Measurements from ENCODE around the gene ZDHHC14.

Gene ZDHHC14

GRCh38 chr6:157607317-157608109 lies 226.5 kb downstream of the ZDHHC14 start:
- no peak for DNase-seq

GRCh38 chr6:157608221-157609075 lies 227.5 kb downstream of the ZDHHC14 start:
- no peak for DNase-seq

DNA sequence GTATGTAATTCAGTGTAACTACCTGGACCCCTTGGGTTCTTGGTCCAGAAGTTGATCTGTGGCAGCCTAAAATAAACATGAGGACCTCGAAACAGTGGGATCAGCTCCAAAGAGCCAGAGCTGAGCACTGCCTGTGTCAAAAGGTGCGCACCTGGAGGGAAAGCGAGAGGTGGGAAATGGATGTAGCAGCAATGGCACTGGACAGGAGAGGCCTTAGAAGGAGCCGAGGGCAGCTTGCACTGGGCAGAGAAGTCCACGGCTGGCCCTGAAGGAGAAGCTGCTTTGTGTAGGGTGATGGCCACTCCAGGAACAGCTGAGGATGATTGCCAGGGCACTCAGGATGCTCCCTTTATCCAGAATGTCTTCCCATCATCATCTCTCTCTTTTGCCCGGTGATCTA lies 228.1 kb downstream of the ZDHHC14 start:
- no peak for DNase-seq

DNA sequence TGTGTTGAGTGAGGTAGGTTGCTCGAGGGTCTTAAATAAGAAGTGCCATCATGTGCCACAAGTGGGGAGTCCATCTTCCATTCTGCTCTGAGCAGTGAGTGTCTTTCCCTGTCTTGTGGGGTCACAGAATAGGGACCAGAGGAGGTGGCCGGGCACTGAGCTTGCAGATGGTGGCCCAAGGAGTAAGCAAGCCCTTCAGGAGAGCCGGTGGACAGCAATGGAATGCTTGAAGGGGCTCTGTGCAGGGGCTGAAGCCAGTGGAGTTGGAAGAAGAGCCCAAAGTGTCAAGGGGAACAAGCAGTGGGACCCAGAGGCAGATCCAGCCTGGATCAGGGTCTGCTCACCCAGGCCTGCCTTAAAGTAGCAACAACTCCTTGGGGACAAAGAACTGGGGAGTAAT lies 228.6 kb downstream of the ZDHHC14 start:
- no peak for DNase-seq

- DNase-seq: no peak
These were observed 229.5 kb downstream of the ZDHHC14 start for GRCh38 chr6:157610451-157610999.

DNA sequence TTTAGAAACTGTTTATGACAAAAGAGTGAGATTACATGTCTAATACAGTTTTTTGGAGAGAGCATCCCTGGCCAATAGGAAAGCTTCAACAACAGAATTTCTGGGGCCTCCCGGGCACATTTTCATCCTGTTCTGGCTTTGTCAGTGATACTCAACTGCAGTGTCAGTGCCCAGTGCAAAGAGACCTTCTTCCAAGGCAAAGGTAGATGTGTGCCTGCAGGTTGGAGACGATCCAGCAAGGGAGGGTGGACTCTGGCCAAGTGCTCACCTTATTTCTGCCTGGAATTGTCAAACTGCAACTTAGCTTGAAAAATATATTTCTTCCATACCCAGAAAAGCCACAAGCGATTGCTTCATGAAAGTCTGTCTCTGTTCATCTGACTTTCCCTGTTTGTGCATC lies 230.4 kb downstream of the ZDHHC14 start:
- no peak for DNase-seq

DNA sequence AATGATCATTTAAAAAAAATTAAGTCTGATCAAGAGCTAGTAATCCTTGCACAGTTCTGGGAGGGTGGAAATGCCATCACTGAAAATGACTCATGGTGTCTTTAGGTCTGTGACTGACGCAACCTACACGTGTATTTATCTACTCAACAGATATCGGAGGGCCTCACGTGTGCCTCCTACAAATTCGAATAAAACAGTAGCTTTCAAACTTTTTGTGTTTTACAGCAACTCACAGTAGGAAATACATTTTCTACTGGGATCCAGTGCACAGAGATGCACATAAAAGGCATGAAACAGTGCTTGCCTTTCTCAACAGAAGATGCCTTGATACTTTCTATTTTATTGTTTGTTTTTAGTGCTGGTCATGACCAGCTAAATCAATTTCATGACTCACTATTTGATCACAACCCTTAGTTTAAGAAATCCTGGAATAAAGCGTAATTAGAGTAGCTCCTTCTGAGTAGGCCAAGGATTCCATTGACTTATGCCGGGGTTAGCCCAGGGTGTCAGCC lies 232.1 kb downstream of the ZDHHC14 start:
- DNase-seq: peak; percentile 13

- DNase-seq: peak; percentile 47
These were observed 233.1 kb downstream of the ZDHHC14 start for GRCh38 chr6:157614026-157614568.

- peak; percentile 11 for DNase-seq
These were observed 234.4 kb downstream of the ZDHHC14 start for GRCh38 chr6:157615420-157615769.

DNA sequence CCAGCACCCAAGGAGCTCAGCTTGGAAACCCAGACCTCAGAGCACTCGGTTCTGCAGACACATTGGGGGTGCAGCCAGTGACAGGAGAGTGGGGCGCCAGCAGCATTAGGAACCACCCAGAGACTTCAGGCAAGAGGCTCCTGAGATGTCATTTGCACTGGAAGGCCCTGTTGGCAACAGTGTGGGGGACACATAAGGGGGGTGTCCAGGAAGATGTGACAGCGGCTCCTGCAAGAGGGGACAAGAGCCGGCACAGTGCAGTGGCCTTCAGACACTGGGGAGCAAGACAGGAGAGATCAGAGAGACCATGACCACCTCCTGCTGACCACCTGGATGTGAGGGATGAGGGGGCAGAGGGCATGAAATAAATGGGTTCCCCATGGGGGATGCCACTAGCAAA lies 235.0 kb downstream of the ZDHHC14 start:
- no peak for DNase-seq

DNA sequence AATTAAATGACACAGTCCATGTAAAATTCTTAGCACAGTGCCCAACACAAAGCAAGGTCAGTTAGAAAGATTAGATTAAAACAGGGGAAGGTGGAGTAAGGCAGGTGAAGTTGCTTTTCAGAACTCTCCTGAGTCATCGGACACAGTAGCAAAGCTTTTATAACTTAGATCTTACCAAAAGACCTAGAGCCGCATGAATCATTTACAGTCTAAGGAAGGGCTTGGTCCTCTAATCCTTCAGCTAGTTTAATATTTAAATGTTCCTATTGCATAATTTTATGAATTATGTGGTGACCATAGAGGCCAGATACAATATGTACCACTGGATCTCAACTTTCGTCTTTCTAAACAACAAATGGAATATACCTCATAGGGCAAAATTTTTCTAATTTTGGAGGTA lies 240.0 kb downstream of the ZDHHC14 start:
- DNase-seq: no peak

- no peak for DNase-seq
These were observed 240.4 kb downstream of the ZDHHC14 start for GRCh38 chr6:157621406-157621805.

GRCh38 chr6:157622427-157622826 lies 241.4 kb downstream of the ZDHHC14 start:
- DNase-seq: no peak

DNA sequence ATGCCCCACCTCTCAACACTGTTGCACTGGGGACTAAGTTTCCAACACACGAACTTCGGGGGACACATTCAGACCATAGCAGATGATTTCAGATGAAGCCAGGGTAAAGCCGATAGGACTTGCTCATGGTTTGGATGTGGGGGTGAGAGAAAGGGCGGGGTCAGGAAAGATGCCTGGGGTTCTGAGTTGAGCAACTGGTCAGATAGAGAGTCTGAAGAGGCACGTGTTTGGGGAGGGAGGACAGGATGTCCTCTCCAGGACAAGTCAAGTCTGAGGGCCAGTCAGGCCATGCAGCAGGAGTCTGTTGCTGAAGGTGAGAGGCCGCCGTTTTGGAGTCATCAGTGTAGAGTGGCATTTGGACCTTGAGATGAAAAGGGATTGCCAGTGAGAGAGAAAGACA lies 244.1 kb downstream of the ZDHHC14 start:
- DNase-seq: no peak

DNA sequence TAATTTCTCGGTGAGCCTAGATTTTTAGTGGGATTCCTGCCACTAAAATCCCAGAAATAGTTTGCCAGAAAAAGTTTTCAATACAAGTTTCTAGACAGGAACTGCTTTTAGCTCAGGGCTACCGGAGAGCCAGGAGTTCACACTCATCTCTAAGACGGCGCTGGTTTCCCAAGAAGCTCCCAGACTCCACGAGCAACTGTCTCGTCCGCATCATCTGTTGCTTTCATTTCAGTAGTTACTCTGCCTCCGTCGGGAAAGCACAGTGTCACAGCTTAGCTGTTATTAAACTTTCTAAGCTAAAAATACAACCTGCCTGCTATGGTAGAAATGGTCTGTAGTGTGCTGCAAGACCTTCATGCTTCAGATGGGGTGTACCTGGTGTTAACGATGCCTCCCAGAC lies 244.8 kb downstream of the ZDHHC14 start:
- no peak for DNase-seq

GRCh38 chr6:157627195-157627966 lies 246.4 kb downstream of the ZDHHC14 start:
- DNase-seq: no peak

DNA sequence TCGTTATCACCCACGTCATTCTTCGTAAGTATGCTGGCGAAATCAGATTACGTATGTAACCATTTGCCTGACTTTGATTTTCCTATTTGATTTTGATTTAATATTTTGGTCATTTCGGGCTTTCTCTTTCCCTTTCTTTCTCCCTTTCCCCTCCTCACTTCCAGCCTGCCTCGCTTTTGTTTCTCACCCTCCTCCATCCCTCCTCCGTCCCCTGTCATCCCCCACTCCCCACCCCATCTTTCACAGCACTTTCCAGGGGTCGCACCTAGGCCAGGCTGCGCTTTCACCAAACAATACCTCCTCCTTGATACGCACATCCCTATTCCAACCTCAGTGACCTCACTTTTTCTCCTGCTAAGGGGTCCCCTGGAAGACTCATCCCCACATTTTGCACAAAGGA lies 247.5 kb downstream of the ZDHHC14 start:
- no peak for DNase-seq

GRCh38 chr6:157629220-157629619 lies 248.2 kb downstream of the ZDHHC14 start:
- peak; percentile 62 for DNase-seq

DNA sequence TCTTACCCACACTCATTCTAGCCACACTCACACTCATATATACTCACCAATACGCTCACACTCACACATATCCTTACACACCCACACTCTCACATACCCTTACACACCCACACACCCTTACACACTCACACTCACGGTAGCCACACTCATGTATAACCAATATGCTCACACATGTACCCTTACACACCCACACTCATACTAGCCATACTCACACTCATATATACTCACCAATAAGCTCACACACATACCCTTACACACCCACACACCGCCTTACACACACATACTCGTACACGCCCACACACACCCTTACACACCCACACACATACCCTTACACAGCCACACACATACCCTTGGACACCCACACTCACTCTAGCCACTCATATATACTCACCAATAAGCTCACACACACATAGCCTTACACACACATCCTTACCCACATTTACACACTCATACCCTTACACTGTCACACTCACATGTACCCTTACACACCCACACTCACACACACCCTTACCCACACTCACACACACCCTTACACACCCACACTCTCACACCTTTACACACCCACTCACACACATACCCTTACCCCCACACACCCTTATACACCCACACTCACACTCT lies 249.6 kb downstream of the ZDHHC14 start:
- DNase-seq: no peak

- no peak for DNase-seq
These were observed 250.4 kb downstream of the ZDHHC14 start for GRCh38 chr6:157631412-157631811.

DNA sequence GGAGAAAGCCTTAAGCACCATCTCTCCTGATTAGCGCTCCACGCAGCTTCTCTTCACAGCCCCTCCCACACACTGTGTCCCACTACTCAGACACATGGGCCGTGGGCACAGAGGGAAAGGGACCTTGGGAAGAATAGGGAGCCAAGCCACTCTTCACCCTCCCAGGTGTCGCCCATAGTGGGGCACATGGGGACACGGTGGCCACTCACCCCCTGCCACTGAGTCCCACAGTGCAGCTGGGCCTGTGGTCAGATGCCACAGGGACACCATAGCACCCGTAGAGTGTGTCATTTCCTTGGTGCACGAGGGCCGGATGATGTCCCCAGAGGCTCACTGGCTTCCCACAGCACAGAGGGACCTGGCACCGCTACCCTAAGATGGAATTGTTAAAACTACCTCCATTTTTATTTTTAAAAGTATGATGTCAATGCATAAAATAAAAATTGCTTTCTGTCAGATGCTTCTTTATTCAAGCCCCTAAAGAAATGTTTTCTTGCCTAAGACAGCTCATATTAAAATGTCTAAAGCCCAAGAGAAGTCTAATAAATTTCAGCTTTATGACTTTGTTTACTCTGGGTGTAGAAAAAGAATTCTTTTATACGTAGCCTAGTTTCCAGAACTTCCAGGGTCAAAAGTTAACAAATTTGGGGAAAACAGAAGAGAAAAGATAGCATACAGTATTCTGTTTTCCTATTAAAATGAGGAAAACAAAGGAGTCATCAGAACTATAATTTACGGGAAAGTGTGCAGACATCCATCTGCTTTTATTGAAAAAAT lies 251.0 kb downstream of the ZDHHC14 start:
- DNase-seq: peak; percentile 27
